SK-N-SH (cell line): ENCODE measurements around the gene FGD2. TPM values are rescaled to one million over a fixed set of nuclear protein-coding genes. Genes with fewer than 3 reads are reported as not detected.

Experiments used
- CTCF ChIA-PET: fragments of 300-600, 350-600 bp; formaldehyde crosslinking; extraction: SDS; loops from one replicate; lab custom pipeline; 2021; lab: Yijun Ruan, JAX
- POLR2A ChIA-PET: fragments of 350-600 bp; sonication (Branson Sonifier 250); formaldehyde crosslinking; extraction: SDS; loops from one replicate; lab custom pipeline; 2020; ENCODE audit warnings: antibody characterized with exemption, inconsistent platforms; lab: Yijun Ruan, JAX
- DNase-seq: peaks from one replicate; pipeline ENCODE4 v3.0.0; 2012
- H2AFZ ChIP-seq: fragments of 200-600 bp; sonication (generic); 2 replicates; pipeline ENCODE4 v1.8.1; 2016; ENCODE audit warnings: antibody characterized with exemption, mild to moderate bottlenecking, low read depth
- H3F3A ChIP-seq: fragments of 200-600 bp; sonication (generic); replicated peaks from 2 replicates; pipeline ENCODE3; 2016; ENCODE audit warnings: antibody characterized with exemption, mild to moderate bottlenecking; ENCODE audit not compliant: insufficient read depth
- H3K27ac ChIP-seq, 2 experiments: fragments of 200-500 bp in 1 of 2; fragments of 200-600 bp in 1 of 2; sonication (Bioruptor generic) in 1 of 2; sonication (generic), shearing (Covaris generic) in 1 of 2; 2 replicates each; pipeline versions ENCODE4 v1.5.1 to v1.6.1; 2014 to 2016; ENCODE audit warnings: low read depth in 2 of 2, inconsistent platforms in 1 of 2, low read length in 1 of 2, mild to moderate bottlenecking in 1 of 2, mixed read lengths in 1 of 2
- H3K27me3 ChIP-seq: fragments of 200-600 bp; sonication (generic), shearing (Covaris generic); 2 replicates; pipeline ENCODE4 v1.6.1; 2016; ENCODE audit warnings: mixed run types; ENCODE audit not compliant: insufficient read depth
- H3K36me3 ChIP-seq, 2 experiments: fragments of 200-500 bp in 1 of 2; fragments of 200-600 bp in 1 of 2; sonication (Bioruptor generic) in 1 of 2; sonication (generic) in 1 of 2; replicated peaks in 1 of 2; 2 replicates each; pipeline versions ENCODE3 to v1.5.1; 2014 to 2016; ENCODE audit warnings: low read length in 1 of 2, mild to moderate bottlenecking in 1 of 2; ENCODE audit not compliant: insufficient read depth in 2 of 2, control insufficient read depth in 1 of 2
- H3K4me1 ChIP-seq, 2 experiments: fragments of 200-500 bp in 1 of 2; fragments of 200-600 bp in 1 of 2; sonication (Bioruptor generic) in 1 of 2; sonication (generic), shearing (Covaris generic) in 1 of 2; 2 replicates each; pipeline versions ENCODE4 v1.5.1 to v1.6.1; 2014 to 2016; ENCODE audit warnings: low read depth in 1 of 2, low read length in 1 of 2, mixed run types in 1 of 2; ENCODE audit not compliant: insufficient read depth in 2 of 2, control insufficient read depth in 1 of 2
- H3K4me2 ChIP-seq: fragments of 200-600 bp; sonication (generic), shearing (Covaris generic); 2 replicates; pipeline ENCODE4 v1.6.1; 2017; ENCODE audit warnings: mixed run types
- H3K4me3 ChIP-seq, 2 experiments: fragments of 200-500 bp in 1 of 2; fragments of 200-600 bp in 1 of 2; sonication (Bioruptor generic) in 1 of 2; sonication (generic), shearing (Covaris generic) in 1 of 2; 2 replicates each; pipeline versions ENCODE4 v1.5.1 to v1.8.1; 2014 to 2016; ENCODE audit warnings: low read depth in 2 of 2, inconsistent platforms in 1 of 2, low read length in 1 of 2, mild to moderate bottlenecking in 1 of 2, mixed read lengths in 1 of 2, moderate library complexity in 1 of 2
- H3K79me2 ChIP-seq: fragments of 200-600 bp; sonication (generic); 2 replicates; pipeline ENCODE4 v1.8.1; 2017; ENCODE audit warnings: mild to moderate bottlenecking; ENCODE audit not compliant: insufficient read depth
- H3K9ac ChIP-seq: fragments of 200-600 bp; sonication (generic); 2 replicates; pipeline ENCODE4 v1.6.1; 2017; ENCODE audit warnings: mixed run types
- H3K9me2 ChIP-seq: fragments of 200-600 bp; sonication (generic); 2 replicates; pipeline ENCODE4 v1.6.1; 2017; ENCODE audit warnings: mixed run types
- H3K9me3 ChIP-seq: fragments of 200-600 bp; sonication (generic); 2 replicates; pipeline ENCODE4 v1.6.1; 2017; ENCODE audit warnings: mixed run types, mild to moderate bottlenecking, moderate library complexity
- H4K20me1 ChIP-seq: fragments of 200-600 bp; sonication (generic); 2 replicates; pipeline ENCODE4 v1.6.1; 2017; ENCODE audit warnings: mild to moderate bottlenecking, mixed run types; ENCODE audit not compliant: insufficient read depth
- ELF1 ChIP-seq: IDR thresholded peaks from 2 replicates; pipeline ENCODE4 v1.4.0; 2012
- EZH2phosphoT487 ChIP-seq: fragments of 200-600 bp; sonication (generic); IDR thresholded peaks from 2 replicates; pipeline ENCODE4 v1.6.1; 2017; ENCODE audit warnings: low read depth, mixed run types, mild to moderate bottlenecking, antibody characterized with exemption, moderate library complexity, borderline replicate concordance
- FOXJ3 ChIP-seq: sonication (generic); formaldehyde crosslinking; IDR thresholded peaks from 2 replicates; pipeline ENCODE4 v1.5.1; 2020; ENCODE audit warnings: mild to moderate bottlenecking, missing genetic modification reagents
- IRF3 ChIP-seq: fragments of 150-350 bp; IDR thresholded peaks from 2 replicates; pipeline ENCODE4 v1.6.1; 2016; ENCODE audit warnings: mild to moderate bottlenecking, low read depth, low read length
- NFIC ChIP-seq: IDR thresholded peaks from 2 replicates; pipeline ENCODE4 v1.4.0; 2012; ENCODE audit warnings: borderline replicate concordance
- NRF1 ChIP-seq: IDR thresholded peaks from 2 replicates; pipeline ENCODE4 v1.6.1; 2012; ENCODE audit warnings: low read depth, mild to moderate bottlenecking, low read length
- TCF12 ChIP-seq: IDR thresholded peaks from 2 replicates; pipeline ENCODE4 v1.4.0; 2012
- YY1 ChIP-seq: IDR thresholded peaks from 2 replicates; pipeline ENCODE4 v1.4.0; 2012; ENCODE audit warnings: low read depth, mild to moderate bottlenecking
- WGBS: methylation state at CpG from one replicate; pipeline ENCODE4 v1.1.6; 2017; ENCODE audit warnings: low lambda C conversion rate; 5-methylcytosine and 5-hydroxymethylcytosine counted together
- polyA plus RNA-seq, 3 experiments: library from polyadenylated mRNA; depleted of rRNA; stranded (reverse); fragments of >200 nt; gene quantifications; 2 replicates each; pipeline ENCODE4 v1.2.3, GENCODE V29; 2012
- TF ChIP-seq, protein P1 (sequence below): IDR thresholded peaks from 2 replicates; pipeline ENCODE4 v1.6.1; 2012; ENCODE audit warnings: mild to moderate bottlenecking, low read depth, low read length, moderate library complexity

The FGD2 gene
- polyA plus RNA-seq, 1 of the 3 experiments (the other 2 are of a cell fraction), result not detected

- Histone ChIP-seq H3K79me2 (no peaks in the 10 kb centered on the region), H4K20me1 (no peaks in the 10 kb centered on the region), H3K9me2 (no peaks in the 10 kb centered on the region), H3K4me3 (no peak overlapping the region), H3K4me2 (no peak overlapping the region), H3K27me3 (no peaks in the 10 kb centered on the region), H3K36me3 (no peaks in the 10 kb centered on the region), H3K9me3 (no peaks in the 10 kb centered on the region), H2AFZ (no peak overlapping the region), H3K27ac (no peak overlapping the region), H3K9ac (no peak overlapping the region), H3F3A (no peaks in the 10 kb centered on the region), H3K4me1 (peaks cover 0 to 14% of the 10 kb centered on the region in 2 experiments; a peak in 1 of 4 replicates)
- no peak for TF ChIP-seq NRF1
- no peak for TF ChIP-seq TCF12
- TF ChIP-seq ELF1, result no peak
- DNase-seq, result no peak
- 95% methylated on average over 3 of the region's 3 CpGs for WGBS
- ChIA-PET POLR2A (no interaction called here), CTCF (interaction anchor here (0.5 to 36.6 kb wide), 4 partner anchors 10 to 134 kb away, joined by 3 to 678 read pairs (median 246); partner anchors contain the start of gene PIM1)
Observed at GRCh38 chr6:37049758-37050044, 44.2 kb downstream of the FGD2 start.

DNA sequence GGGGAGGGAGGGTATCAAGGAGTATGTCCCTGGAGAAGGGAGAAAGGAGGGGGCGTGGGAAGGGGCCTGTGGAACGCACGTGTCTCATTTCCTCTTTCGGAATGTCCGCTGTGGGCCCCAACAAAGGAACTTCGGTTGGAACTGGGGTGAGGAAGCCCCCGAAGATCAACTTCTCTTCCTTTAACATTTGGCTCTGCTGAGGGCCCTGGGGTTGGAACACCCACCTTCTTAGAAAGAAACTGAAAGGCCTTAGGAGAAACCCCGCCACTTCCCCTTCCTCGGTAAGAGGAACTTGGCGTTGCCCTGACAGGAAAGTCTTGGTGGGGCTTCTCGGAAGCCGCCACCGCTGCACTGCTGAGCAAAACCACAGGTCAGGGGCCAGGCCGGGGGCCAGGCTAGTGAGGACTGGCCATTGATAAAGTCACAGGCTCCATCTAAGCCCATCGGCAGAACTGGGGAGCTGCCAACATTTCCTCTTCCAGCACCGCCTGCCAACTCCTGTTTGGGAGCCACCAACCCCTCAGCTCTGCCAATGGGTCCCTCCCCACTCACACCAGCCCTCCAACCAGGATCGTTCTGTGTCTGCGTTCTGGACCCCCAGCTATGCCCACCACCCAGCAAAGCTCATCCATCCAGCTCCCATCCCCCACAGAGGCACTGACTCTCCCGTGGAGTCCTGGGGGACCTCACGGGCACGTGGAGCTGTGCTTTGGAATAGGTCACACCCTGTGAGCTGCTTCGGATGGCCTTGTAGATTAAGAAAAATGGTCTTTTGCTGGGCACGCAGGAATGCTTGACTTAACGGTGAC lies 44.8 kb downstream of the FGD2 start:
- DNase-seq, result no peak
- TF ChIP-seq IRF3 (no peak), YY1 (no peak), NFIC (no peak), EZH2phosphoT487 (no peak), FOXJ3 (no peak)
- H3K9ac ChIP-seq, result no peak overlapping the region
- H2AFZ ChIP-seq, result no peak overlapping the region
- no peaks in the 10 kb centered on the region for H3K9me2 ChIP-seq
- no peaks in the 10 kb centered on the region for H4K20me1 ChIP-seq
- no peak overlapping the region for H3K4me2 ChIP-seq
- no peaks in the 10 kb centered on the region for H3F3A ChIP-seq
- CTCF ChIA-PET, result interaction anchor here (0.7 to 36.6 kb wide), 31 partner anchors 10 to 170 kb away, joined by 3 to 678 read pairs (median 9); partner anchors contain the start of genes C6orf89 and PIM1
- POLR2A ChIA-PET, result interaction anchor here (3.1 kb wide), 1 partner anchor 121 kb away, joined by 27 read pairs; the partner anchor contains the start of gene PIM1
- H3K4me1 ChIP-seq, result peaks cover 0 to 14% of the 10 kb centered on the region in 2 experiments; a peak in 1 of 4 replicates
- H3K4me3 ChIP-seq, result no peak overlapping the region
- no peaks in the 10 kb centered on the region for H3K36me3 ChIP-seq
- no peaks in the 10 kb centered on the region for H3K79me2 ChIP-seq
- WGBS, result 90% methylated on average over 19 of the region's 24 CpGs
- H3K9me3 ChIP-seq, result no peaks in the 10 kb centered on the region
- no peaks in the 10 kb centered on the region for H3K27me3 ChIP-seq
- H3K27ac ChIP-seq, result no peak overlapping the region

- Histone ChIP-seq H3K4me1 (peaks cover 0 to 14% of the 10 kb centered on the region in 2 experiments; a peak in 1 of 4 replicates), H4K20me1 (no peaks in the 10 kb centered on the region), H3F3A (no peaks in the 10 kb centered on the region), H3K79me2 (no peaks in the 10 kb centered on the region), H3K9ac (no peak overlapping the region), H3K4me2 (no peak overlapping the region), H3K9me2 (no peaks in the 10 kb centered on the region), H3K9me3 (no peaks in the 10 kb centered on the region), H3K27me3 (no peaks in the 10 kb centered on the region), H3K4me3 (no peak overlapping the region), H2AFZ (no peak overlapping the region), H3K27ac (no peak overlapping the region), H3K36me3 (no peaks in the 10 kb centered on the region)
- 80% methylated on average over 4 of the region's 4 CpGs for WGBS
- TF ChIP-seq, protein P1, sequence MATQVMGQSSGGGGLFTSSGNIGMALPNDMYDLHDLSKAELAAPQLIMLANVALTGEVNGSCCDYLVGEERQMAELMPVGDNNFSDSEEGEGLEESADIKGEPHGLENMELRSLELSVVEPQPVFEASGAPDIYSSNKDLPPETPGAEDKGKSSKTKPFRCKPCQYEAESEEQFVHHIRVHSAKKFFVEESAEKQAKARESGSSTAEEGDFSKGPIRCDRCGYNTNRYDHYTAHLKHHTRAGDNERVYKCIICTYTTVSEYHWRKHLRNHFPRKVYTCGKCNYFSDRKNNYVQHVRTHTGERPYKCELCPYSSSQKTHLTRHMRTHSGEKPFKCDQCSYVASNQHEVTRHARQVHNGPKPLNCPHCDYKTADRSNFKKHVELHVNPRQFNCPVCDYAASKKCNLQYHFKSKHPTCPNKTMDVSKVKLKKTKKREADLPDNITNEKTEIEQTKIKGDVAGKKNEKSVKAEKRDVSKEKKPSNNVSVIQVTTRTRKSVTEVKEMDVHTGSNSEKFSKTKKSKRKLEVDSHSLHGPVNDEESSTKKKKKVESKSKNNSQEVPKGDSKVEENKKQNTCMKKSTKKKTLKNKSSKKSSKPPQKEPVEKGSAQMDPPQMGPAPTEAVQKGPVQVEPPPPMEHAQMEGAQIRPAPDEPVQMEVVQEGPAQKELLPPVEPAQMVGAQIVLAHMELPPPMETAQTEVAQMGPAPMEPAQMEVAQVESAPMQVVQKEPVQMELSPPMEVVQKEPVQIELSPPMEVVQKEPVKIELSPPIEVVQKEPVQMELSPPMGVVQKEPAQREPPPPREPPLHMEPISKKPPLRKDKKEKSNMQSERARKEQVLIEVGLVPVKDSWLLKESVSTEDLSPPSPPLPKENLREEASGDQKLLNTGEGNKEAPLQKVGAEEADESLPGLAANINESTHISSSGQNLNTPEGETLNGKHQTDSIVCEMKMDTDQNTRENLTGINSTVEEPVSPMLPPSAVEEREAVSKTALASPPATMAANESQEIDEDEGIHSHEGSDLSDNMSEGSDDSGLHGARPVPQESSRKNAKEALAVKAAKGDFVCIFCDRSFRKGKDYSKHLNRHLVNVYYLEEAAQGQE, result no peak
- POLR2A ChIA-PET, result interaction anchor here (3.1 kb wide), 1 partner anchor 120 kb away, joined by 27 read pairs; the partner anchor contains the start of gene PIM1
- CTCF ChIA-PET, result interaction anchor here (0.6 to 36.6 kb wide), 37 partner anchors 10 to 186 kb away, joined by 3 to 678 read pairs (median 8); partner anchors contain the start of genes C6orf89, MTCH1 and PIM1
- no peak for DNase-seq
Observed at GRCh38 chr6:37050854-37051137, 45.3 kb downstream of the FGD2 start.
